Activated CD4-positive, alpha-beta memory T cell treated with anti-CD3 and anti-CD28 coated beads, Interleukin-2, amount 10 ng/mL, durations not matched to agents 7 days and 5 days (primary cell): ENCODE data around the gene FAM32A. TPM values are rescaled to one million over a fixed set of nuclear protein-coding genes. Genes with fewer than 3 reads are reported as not detected.

ENCODE experiments used
- CTCF ChIA-PET: fragments of 350-600 bp; sonication (Branson Sonifier 250); formaldehyde crosslinking; loops from one replicate; lab custom pipeline; 2021; ENCODE audit warnings: antibody characterized with exemption, inconsistent platforms; lab: Charles Lee
- POLR2A ChIA-PET: fragments of 350-600 bp; sonication (Branson Sonifier 250); formaldehyde crosslinking; loops from one replicate; lab custom pipeline; 2021; ENCODE audit warnings: antibody characterized with exemption; lab: Charles Lee
- DNase-seq: peaks from one replicate; pipeline ENCODE4 v3.0.0-alpha.2; 2020
- H3K27ac Mint-ChIP-seq: one replicate; pipeline ENCODE4 v1.8.0; 2021; ENCODE audit warnings: mild to moderate bottlenecking, mixed read lengths
- H3K27me3 Mint-ChIP-seq: one replicate; pipeline ENCODE4 v1.8.0; 2021; ENCODE audit warnings: mixed read lengths
- H3K36me3 Mint-ChIP-seq: one replicate; pipeline ENCODE4 v1.8.0; 2021; ENCODE audit warnings: low read depth, mixed read lengths
- H3K4me1 Mint-ChIP-seq: one replicate; pipeline ENCODE4 v1.8.0; 2021; ENCODE audit warnings: mixed read lengths
- H3K4me3 Mint-ChIP-seq: one replicate; pipeline ENCODE4 v1.8.0; 2021; ENCODE audit warnings: mild to moderate bottlenecking, mixed read lengths
- H3K9me3 Mint-ChIP-seq: one replicate; pipeline ENCODE4 v1.8.0; 2021; ENCODE audit warnings: mixed read lengths
- total RNA-seq, 2 experiments: library from RNA; stranded (reverse); gene quantifications; one replicate each; pipeline ENCODE4 v1.2.3, GENCODE V29; 2021

The FAM32A gene
- total RNA-seq, 2 experiments from 2014 or later: 66.0 to 70.8 TPM

DNA sequence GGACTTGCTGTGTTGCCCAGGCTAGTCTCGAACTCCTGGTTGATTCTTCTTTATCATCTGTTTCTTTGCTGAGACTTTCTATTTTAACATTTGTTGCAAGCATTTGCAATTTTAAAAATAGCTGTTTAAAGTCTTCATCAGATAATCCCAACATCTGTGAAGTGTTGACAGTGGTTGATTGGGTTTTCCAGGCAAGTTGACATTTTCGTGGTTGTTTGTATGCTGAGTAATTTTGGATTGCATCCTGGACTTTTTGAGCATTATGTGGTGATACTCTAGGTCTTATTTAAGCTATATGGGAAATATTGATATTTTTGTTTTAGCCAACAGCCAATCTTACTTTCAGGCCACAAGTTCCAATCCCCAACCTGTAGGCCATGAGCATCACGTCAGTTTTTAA lies 37.6 kb downstream of the FAM32A start:
- Mint-ChIP-seq H3K27ac (no peak overlapping the region), H3K27me3 (no peaks in the 10 kb centered on the region), H3K9me3 (peaks cover 23% of the 10 kb centered on the region), H3K36me3 (peaks cover 79% of the 10 kb centered on the region), H3K4me3 (no peak overlapping the region), H3K4me1 (peaks cover 3% of the 10 kb centered on the region)
- no peak for DNase-seq
- ChIA-PET POLR2A (no interaction called here), CTCF (no interaction called here)

DNA sequence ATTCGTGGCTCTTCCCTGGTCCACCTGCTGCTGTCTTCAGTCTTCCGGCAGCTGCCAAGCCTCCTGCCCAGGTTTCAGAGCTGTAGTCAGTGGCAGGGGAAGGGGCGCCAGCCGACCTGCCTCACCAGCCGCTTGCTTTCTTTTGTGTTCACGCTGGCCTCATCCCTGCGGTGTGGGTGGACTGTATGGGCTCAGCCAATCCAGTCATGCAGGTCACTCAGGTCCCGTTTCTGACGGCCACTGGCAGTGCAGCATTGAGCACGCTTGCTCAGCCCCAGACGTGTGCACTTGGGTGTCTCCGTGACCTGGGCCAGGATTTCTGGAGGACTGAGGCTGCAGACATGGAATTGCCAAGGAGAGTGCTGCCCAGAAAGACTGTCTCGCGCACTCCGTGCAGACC lies 38.5 kb downstream of the FAM32A start:
- H3K4me3 Mint-ChIP-seq: no peak overlapping the region
- H3K4me1 Mint-ChIP-seq: no peaks in the 10 kb centered on the region
- POLR2A ChIA-PET: no interaction called here
- H3K27me3 Mint-ChIP-seq: no peaks in the 10 kb centered on the region
- peaks cover 20% of the 10 kb centered on the region for H3K9me3 Mint-ChIP-seq
- CTCF ChIA-PET: no interaction called here
- H3K27ac Mint-ChIP-seq: no peak overlapping the region
- H3K36me3 Mint-ChIP-seq: peaks cover 78% of the 10 kb centered on the region
- no peak for DNase-seq

DNA sequence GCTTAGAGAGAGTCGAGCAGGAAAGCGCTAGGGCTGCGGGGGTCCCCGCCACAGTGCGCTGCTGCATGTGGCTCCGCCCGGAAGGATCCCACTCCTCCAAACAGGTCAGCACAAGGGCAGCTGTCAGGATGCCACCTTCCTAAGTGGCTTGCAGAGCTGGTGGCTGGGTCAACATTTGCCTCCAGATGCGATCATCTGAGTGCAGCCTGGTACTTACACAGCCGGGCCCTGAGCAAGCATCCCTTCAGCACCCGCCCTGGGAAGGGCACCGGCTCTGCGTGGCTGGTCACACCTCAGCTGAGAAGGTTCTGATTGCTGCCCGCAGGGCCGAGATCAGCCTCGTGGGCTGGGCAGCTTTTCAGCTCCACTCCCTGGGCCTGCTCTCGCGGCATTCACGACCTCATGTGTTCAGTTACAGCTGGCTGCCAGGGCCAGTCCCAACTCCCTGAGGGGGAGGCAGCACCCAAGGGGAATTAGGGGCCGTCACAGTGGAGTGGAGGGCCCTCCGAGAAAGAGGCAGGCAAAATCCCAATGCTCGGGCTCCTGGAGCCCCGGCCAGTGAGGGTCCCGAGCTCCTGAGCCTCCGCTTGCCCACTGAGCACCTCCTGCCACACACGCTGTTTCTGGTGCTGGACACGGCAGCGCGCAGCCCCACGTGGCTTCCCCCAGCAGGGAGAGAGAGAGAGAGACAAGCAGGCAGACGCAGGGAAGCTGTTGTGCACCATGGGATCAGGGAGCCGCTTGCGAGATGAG lies 39.3 kb downstream of the FAM32A start:
- no peak for DNase-seq
- no peak overlapping the region for H3K4me3 Mint-ChIP-seq
- H3K27me3 Mint-ChIP-seq: no peaks in the 10 kb centered on the region
- no peak overlapping the region for H3K27ac Mint-ChIP-seq
- CTCF ChIA-PET: no interaction called here
- POLR2A ChIA-PET: no interaction called here
- H3K9me3 Mint-ChIP-seq: peaks cover 16% of the 10 kb centered on the region
- peaks cover 78% of the 10 kb centered on the region for H3K36me3 Mint-ChIP-seq
- H3K4me1 Mint-ChIP-seq: no peaks in the 10 kb centered on the region

DNA sequence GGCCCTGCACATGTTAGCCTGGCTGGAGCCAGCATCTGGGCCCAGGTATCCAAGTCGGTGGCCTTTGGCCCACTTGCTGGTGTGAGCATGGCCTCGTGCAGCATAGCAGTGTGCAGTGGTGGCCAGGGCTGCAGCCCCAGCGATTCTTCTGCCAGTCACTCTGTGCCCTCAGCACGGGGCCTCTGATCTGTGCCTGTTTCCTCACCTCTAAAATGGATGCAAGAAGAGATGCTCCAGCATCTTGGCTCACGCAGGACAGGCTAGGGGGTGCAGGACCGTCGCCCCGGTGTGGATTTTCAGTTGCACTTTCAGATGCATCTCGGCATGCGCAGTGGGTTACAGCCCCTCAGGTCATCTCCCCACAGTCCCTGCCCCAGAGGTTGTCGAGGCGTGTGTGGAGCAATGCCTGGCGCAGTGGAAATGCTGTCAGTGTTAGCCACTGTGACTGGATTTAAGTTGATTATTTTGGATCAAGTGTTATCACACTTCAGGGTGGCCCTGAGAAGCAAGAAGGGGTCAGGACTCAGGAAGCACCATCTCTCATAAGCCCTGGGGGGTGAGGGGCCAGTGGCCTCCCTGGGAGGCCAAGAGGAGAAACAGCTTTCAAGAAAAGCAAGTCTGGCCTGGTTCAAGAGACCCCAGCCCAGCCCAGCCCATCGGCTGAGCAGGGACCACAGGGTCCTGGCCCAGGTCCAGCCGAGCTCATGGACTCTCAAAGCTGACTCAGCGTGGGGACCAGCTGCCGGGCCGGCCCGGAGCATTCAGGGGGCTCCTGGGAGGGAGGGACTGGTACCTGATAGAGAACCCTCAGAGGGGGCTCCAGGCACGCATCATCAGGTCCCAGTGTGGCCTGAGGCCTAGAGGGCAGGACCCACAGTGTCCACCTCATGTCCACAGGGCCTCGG lies 40.3 kb downstream of the FAM32A start:
- Mint-ChIP-seq H3K4me3 (no peak overlapping the region), H3K27ac (no peak overlapping the region), H3K27me3 (no peaks in the 10 kb centered on the region), H3K4me1 (no peaks in the 10 kb centered on the region), H3K9me3 (peaks cover 11% of the 10 kb centered on the region), H3K36me3 (peaks cover 74% of the 10 kb centered on the region)
- no peak for DNase-seq
- POLR2A ChIA-PET: interaction anchor here (1.3 kb wide), 1 partner anchor 13 kb away, joined by 3 read pairs; no protein-coding TSS in a partner anchor
- CTCF ChIA-PET: no interaction called here

DNA sequence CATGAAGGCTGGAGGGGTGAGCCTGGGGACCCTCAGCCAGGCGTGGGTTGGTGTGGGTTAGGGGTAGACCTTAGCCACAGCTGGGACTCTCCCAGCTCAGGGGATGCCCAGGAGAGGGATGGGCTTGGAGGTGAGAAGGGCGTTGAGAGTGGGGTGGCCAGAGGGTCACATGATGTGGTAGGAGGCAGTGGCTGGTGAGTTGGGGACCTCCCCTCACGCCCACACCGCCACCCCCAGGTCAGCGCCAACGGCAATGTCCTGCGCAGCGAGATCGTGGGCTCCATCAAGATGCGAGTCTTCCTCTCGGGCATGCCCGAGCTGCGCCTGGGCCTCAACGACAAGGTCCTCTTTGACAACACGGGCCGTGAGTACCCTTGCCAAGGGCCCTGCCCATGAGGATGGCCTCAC lies 41.0 kb downstream of the FAM32A start:
- CTCF ChIA-PET: no interaction called here
- H3K4me3 Mint-ChIP-seq: no peak overlapping the region
- peaks cover 6% of the 10 kb centered on the region for H3K9me3 Mint-ChIP-seq
- DNase-seq: no peak
- peaks cover 71% of the 10 kb centered on the region for H3K36me3 Mint-ChIP-seq
- POLR2A ChIA-PET: interaction anchor here (1.3 kb wide), 1 partner anchor 12 kb away, joined by 3 read pairs; no protein-coding TSS in a partner anchor
- peak overlapping the region; percentile 16 for H3K27ac Mint-ChIP-seq
- H3K27me3 Mint-ChIP-seq: no peaks in the 10 kb centered on the region
- H3K4me1 Mint-ChIP-seq: no peaks in the 10 kb centered on the region

DNA sequence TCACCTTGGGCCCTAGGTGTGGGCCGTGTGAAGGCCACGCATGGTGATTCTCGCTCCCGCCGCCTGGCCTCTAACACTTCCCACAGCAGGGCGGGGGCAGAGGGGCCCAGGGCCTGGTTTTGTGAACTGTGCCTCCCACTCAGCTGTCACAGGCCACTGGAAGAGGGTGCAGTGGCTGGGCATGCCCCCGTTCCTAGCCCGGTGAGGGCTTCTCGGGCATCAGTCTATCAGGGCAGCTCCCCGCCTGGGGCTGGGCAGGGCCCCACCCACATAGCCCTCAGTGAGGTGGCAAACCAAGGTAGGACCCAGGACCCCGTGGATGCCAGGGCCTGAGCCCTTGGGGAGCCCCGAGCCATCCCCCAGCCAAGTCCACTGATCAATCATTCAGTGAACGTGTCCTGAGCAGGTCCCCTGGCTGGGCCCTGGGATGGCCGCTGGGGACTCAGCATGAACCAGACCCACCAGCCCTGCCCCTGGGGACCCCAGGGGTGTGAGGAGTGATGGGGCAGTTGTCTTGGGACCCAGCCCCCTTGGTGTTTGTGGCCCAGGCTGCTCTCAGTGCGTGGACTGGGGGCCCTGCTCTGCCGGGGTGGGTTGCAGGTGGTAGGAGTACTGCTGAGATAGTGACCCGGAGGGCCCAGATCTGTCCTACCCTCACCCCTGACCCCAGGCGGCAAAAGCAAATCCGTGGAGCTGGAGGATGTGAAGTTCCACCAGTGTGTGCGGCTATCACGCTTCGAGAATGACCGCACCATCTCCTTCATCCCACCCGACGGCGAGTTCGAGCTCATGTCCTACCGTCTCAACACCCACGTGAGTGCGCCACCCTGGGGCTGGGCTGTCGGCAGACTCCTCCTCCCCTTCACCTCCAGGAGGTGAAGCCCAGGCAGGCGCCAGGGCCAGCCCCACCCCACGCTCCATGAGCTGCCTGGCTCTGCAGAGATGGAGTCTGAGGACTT lies 41.9 kb downstream of the FAM32A start:
- ChIA-PET CTCF (no interaction called here), POLR2A (no interaction called here)
- Mint-ChIP-seq H3K9me3 (no peaks in the 10 kb centered on the region), H3K36me3 (peaks cover 72% of the 10 kb centered on the region), H3K27me3 (no peaks in the 10 kb centered on the region), H3K27ac (no peak overlapping the region), H3K4me1 (no peaks in the 10 kb centered on the region), H3K4me3 (no peak overlapping the region)
- DNase-seq: no peak

DNA sequence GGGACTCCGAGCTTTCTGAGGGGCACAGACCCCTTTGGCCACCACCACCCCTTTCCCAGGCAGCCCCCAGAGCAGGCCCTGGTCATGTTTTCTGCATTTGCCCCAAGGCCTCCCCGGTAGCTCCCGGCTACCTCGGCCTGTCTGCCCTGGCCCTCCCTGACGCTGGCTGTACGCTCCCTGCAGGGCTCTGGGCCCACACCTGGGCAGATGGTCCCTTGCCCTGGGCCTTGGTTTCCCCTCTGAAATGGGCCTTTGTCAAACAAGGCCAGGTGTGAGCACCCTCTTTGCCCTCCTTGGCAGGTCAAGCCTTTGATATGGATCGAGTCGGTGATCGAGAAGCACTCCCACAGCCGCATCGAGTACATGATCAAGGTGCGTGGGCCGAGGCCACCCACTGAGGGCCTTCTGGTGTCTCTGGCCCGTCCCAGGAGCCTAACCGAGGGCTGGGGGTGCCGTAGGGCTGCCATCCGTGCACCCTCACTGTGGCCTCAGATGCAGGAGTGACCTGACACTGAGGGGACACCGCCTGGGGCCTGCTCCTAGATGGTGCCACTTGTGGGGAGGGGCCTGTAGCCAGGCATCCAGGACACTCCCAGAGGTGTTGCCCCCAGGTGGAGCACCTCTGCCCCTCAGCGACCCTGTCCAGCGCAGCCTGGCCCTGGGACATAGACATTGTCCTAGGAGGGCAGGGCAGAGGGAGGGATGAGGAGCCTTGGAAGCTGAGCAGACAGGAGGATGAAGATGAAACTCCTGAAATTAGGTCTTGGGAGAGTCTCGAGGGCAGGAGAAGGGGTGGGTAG lies 42.8 kb downstream of the FAM32A start:
- ChIA-PET CTCF (no interaction called here), POLR2A (no interaction called here)
- H3K4me1 Mint-ChIP-seq: no peaks in the 10 kb centered on the region
- no peaks in the 10 kb centered on the region for H3K27me3 Mint-ChIP-seq
- DNase-seq: no peak
- no peak overlapping the region for H3K27ac Mint-ChIP-seq
- H3K9me3 Mint-ChIP-seq: no peaks in the 10 kb centered on the region
- peaks cover 71% of the 10 kb centered on the region for H3K36me3 Mint-ChIP-seq
- H3K4me3 Mint-ChIP-seq: no peak overlapping the region

DNA sequence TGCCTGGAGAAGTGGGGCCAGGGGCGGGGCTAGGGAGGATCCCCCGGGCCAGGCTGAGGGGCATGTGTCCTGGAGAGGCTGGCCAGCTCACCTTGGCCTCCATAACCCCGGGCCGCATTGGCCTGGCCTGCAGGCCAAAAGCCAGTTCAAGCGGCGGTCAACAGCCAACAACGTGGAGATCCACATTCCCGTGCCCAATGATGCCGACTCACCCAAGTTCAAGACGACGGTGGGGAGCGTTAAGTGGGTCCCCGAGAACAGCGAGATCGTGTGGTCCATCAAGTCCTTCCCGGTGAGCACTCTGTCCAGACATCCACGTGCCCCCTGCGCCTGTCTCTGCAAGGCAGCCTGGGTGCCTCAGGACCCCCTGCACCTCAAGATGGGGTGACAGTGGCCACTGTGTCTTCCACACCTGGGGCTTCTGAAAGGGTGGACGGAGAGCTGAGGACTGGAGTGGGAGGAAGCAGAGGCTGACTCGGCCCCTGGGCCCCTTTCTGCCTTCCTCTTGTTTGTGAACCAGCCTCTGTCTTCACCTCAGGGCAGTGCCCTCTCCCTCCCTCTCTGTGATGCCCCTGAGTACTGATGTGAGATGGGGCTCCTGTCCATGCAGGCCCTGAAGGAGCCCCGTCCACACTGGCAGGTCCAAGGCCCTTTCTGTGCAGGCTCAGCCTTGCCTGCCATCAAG lies 43.6 kb downstream of the FAM32A start:
- POLR2A ChIA-PET: no interaction called here
- no peak for DNase-seq
- Mint-ChIP-seq H3K36me3 (peaks cover 70% of the 10 kb centered on the region), H3K4me1 (no peaks in the 10 kb centered on the region), H3K27me3 (no peaks in the 10 kb centered on the region), H3K27ac (no peak overlapping the region), H3K4me3 (no peak overlapping the region), H3K9me3 (no peaks in the 10 kb centered on the region)
- CTCF ChIA-PET: no interaction called here

DNA sequence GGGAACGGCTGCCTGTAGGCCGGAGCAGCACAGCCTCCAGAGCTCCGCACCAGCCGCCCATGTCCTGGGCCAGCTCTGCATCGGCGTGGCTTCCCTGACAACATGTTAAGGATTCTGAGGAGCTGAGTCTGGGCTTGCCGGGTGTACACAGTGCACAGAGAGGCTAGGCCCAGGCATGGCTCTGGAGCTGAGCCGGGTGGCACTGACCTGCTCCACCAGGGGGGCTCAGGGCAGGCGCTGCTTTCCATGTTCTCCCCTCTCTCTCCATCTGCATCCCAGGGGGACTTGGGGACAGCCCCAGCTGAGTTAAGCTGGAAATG lies 44.1 kb downstream of the FAM32A start:
- DNase-seq: no peak
- Mint-ChIP-seq H3K4me1 (peaks cover 3% of the 10 kb centered on the region), H3K27me3 (no peaks in the 10 kb centered on the region), H3K36me3 (peaks cover 69% of the 10 kb centered on the region), H3K9me3 (no peaks in the 10 kb centered on the region), H3K27ac (no peak overlapping the region), H3K4me3 (no peak overlapping the region)
- CTCF ChIA-PET: interaction anchor here (1.0 kb wide), 1 partner anchor 188 kb away, joined by 3 read pairs; no protein-coding TSS in a partner anchor
- POLR2A ChIA-PET: no interaction called here

DNA sequence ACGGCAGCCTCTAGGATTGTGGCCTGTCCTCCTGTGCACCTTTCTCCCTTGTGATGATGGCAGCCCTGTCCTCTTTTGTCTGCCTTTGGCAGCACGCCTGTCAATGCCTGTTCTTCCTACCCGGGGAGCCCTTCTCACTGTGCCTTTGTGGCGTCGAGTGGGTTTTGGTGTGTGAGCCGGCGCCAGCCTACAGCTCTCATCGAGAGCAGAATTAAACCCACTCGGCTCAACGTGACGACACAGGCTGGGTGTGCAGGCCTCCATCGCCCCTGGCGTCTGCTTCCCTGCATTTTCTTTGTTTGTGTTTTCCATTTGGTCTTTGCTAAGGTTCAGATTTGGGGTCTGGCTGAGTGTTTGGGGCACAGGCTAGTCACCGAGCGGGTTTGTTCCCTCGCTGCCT lies 46.9 kb downstream of the FAM32A start:
- no peak for DNase-seq
- H3K9me3 Mint-ChIP-seq: no peaks in the 10 kb centered on the region
- no peaks in the 10 kb centered on the region for H3K27me3 Mint-ChIP-seq
- ChIA-PET CTCF (interaction anchor here (0.5 kb wide), 1 partner anchor 192 kb away, joined by 5 read pairs; no protein-coding TSS in a partner anchor), POLR2A (no interaction called here)
- H3K27ac Mint-ChIP-seq: no peak overlapping the region
- H3K4me3 Mint-ChIP-seq: no peak overlapping the region
- H3K4me1 Mint-ChIP-seq: peaks cover 7% of the 10 kb centered on the region
- peaks cover 84% of the 10 kb centered on the region for H3K36me3 Mint-ChIP-seq

DNA sequence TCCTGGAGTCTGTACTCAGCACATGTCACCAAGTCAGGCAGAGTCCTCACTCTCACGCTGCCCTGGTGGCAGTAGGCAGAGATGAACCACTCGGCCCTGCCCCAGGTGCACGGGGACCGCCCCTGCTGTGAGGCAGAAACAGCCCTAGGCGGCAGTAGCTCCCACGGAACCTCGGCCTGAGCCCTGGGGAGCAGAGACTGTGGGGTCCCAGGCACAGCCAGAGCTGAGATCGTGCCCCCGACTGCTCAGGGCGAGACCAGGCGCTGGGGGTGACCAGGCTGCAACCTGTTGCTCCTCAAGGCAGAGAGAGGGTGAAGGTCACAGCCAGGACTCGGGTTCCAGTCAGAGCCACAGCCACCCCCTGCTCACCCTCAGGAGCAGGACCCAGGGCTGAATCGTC lies 47.4 kb downstream of the FAM32A start:
- DNase-seq: no peak
- Mint-ChIP-seq H3K27ac (no peak overlapping the region), H3K36me3 (peaks cover 80% of the 10 kb centered on the region), H3K9me3 (no peaks in the 10 kb centered on the region), H3K4me3 (no peak overlapping the region), H3K27me3 (no peaks in the 10 kb centered on the region), H3K4me1 (peaks cover 7% of the 10 kb centered on the region)
- POLR2A ChIA-PET: no interaction called here
- CTCF ChIA-PET: interaction anchor here (0.8 kb wide), 1 partner anchor 15 kb away, joined by 3 read pairs; no protein-coding TSS in a partner anchor
